DMS 273 treated with DMSO at 0.1 percent for 48 hours (cell line): Measurements from ENCODE around the gene DOCK3.
"Not testable (repeated sequence)": the region's sequence is repeated elsewhere in the genome, so short reads cannot be mapped to it uniquely, and the experiment has no call there.

Experiments used
- DNase-seq: peaks from one replicate; lab custom pipeline; 2025; lab: John Stamatoyannopoulos, UW

The DOCK3 gene

GRCh38 chr3:50650018-50650417 lies 24.7 kb upstream of the DOCK3 start:
- no peak for DNase-seq

DNA sequence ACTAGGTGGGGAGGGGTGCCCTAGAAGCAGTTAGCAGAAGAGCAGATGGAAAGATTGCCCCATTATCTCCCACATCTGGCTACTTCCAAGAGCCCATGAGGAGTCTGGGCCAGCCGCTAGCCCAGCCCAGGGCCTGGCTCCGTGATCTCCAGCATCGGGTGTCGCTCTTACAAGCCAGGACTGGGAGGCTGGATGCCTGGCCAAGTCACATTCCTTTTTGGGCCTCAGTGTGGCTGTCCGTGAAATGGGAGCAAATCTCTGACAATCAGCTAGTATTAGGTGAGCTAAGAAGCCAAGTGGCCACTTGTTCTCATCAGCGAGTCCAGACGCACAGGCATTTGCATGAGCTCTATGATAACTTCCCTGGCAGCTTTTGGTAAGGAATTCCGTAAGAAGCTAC lies 23.3 kb upstream of the DOCK3 start:
- no peak for DNase-seq

GRCh38 chr3:50651920-50652529 lies 22.7 kb upstream of the DOCK3 start:
- DNase-seq: no peak

GRCh38 chr3:50652709-50653108 lies 22.0 kb upstream of the DOCK3 start:
- DNase-seq: no peak

DNA sequence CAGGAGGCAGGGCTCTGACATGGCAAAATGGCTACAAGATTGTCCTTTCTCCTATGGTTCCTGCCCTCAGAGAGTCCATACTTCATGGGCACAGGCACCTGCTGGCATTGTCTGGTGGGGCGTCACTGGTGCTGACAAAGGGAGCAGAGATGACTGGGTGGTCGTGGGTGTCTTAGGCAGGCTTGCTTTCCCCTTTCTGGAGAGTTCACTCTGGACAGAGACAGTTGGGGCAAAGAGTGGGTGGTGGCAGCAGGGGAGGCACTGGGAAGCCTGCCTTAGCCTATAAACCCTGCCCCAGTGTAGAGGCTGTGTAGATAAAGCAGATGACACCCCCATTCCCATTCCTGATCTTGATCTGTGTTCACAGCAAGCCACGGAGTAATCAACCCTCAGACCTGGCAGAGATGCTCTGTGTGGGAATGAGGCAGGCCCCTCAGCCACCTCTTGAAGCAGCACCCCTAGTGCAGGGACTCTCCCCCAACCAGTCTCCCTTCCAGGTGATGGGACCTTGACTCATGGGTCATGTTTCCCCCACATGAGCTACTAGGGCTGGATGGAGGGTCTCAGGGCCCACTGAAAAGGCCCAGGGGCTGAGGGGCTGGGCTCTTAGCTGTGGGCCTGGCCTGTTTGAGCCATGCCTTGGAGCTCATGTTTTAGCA lies 20.7 kb upstream of the DOCK3 start:
- DNase-seq: no peak

DNA sequence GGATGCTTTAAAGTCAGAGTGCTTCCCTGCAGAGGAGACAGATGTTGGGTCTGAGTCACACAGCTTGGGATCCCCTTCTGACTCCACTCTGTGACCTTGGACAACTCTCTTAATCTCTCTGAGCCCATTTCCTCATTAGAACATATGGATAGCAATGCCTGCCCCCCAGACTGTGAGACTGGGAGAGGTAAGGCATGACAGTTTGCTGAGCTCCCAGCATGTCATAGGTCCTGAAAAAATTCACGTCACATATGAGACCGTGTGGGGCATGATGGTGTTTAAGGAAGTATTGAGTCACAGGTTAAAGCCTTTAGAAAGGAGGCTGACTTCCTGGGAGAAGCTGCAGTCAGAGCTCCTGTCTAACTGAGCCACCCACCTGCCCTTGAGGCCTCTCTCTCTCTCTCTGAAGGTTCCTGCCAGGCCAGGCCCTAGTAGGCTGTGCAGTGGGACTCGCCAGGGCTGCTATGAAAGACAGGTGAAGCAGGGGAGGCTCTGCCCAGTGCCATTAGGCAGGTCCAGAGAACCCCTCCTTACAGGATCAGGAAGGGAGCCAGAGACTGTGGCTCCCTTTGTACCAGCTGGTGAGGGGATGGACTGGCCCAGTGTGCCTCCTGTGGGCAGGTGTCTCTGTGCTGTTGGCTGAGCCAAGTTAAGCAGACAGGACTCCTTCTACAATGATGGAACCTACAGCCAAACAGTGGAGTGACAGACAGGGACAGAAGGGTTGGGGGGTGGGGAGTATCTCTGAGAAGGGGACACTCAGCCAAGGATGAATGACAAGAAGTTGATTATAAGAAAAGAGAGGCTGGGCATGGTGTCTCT lies 19.5 kb upstream of the DOCK3 start:
- no peak for DNase-seq

DNA sequence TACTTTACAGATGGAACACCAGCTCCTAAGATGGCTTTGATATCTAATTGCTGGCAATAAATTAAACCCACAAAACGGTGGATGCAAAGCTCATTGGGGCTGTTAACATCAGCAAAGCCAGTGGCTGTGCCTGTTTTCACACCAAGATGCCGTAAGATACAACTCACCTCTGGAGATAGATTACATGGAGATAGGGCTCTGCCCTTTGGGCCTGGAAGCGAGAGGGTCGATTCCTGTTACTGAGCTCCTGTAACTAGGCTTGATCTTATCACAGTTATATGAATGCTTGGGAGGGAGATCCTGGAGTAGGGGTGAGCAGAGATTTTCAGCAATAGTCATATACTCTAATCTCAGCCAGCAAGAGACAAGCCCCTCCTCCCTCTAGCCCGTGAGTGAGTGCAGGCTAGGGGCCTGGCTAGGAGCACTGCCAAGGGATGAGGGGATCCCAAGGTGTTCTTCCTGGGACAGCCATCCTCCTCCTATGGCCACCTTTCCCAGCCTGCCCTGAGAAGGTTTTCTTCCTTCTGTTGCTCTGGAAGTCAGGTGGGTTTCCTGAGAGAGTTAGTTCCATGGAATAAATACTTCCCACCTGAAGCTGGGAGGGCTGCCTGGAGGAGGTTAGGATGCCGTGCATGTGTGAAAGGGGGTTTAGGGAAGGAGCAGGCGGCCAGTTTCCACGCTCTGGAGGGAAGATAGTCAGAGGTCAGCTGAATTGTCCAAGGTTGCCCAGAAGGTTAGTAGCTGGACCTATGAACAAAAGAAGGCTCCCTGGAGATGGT lies 18.1 kb upstream of the DOCK3 start:
- no peak for DNase-seq

DNA sequence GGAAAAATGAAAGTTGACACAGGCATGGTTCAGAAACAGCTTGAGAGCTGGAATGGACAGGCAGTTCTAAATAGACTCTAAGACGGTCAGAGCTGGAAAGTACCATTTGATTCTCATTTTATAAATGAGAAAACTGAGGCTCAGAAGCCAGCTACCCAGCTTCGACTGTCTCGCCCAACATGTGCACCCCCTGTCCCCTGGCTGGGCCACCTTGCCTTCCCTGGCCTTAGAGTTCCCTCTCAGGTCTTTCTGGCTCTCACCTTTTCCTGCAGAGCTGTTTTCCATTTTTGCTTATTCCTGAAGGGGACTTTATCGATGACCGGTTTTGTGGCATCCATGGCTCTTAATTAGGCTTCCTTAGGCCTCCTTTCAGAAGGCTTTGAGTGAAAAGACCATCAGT lies 17.3 kb upstream of the DOCK3 start:
- no peak for DNase-seq

- DNase-seq: no peak
These were observed 16.9 kb upstream of the DOCK3 start for GRCh38 chr3:50657816-50658215.

GRCh38 chr3:50658416-50658815 lies 16.3 kb upstream of the DOCK3 start:
- DNase-seq: no peak

DNA sequence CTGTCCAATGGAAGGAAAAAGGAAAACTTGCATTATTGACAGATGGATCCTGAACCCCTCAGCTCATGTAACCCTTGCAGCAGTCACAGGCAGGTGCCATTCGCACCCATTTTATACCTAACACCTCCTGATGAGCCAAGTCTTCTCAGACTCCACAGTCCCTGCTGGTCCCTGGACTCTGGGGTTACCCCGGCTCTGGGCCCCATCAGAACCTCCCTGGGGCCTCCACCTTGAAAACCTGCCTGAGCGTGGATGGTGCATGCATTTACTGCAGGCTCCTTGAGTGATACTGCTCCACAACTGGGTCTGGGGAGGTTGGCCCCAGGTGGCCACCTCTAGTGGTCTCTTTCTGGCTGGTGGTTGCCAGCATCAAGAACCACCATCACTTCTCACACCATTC lies 15.9 kb upstream of the DOCK3 start:
- DNase-seq: no peak

- no peak for DNase-seq
These were observed 14.3 kb upstream of the DOCK3 start for GRCh38 chr3:50660386-50660785.

DNA sequence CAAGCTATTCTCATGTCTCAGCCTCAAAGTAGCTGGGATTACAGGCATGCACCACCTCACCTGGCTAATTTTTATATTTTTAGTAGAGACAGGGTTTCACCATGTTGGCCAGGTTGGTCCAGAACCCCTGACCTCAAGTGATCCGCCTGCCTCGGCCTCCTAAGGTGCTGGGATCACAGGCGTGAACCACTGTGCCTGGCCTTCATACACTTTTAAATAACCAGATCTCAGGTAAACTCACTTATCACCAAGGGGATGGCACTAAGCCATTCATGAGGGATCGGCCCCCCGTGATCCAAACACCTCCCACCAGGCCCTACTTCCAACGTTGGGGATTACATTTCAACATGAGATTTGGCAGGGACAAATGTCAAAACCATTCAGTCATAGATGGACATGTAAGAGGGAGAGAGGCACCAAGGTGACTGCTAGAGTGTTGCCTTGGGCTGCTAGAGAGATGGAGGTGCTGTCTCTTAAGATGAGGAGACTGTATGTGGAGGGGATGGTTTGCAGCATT lies 13.3 kb upstream of the DOCK3 start:
- DNase-seq: no peak

GRCh38 chr3:50662408-50662807 lies 12.3 kb upstream of the DOCK3 start:
- DNase-seq: no peak

- no peak for DNase-seq
These were observed 9.5 kb upstream of the DOCK3 start for GRCh38 chr3:50665081-50665840.

- not testable (repeated sequence) for DNase-seq
These were observed 8.9 kb upstream of the DOCK3 start for GRCh38 chr3:50665841-50666115.

- no peak for DNase-seq
These were observed 7.9 kb upstream of the DOCK3 start for GRCh38 chr3:50666837-50667236.

DNA sequence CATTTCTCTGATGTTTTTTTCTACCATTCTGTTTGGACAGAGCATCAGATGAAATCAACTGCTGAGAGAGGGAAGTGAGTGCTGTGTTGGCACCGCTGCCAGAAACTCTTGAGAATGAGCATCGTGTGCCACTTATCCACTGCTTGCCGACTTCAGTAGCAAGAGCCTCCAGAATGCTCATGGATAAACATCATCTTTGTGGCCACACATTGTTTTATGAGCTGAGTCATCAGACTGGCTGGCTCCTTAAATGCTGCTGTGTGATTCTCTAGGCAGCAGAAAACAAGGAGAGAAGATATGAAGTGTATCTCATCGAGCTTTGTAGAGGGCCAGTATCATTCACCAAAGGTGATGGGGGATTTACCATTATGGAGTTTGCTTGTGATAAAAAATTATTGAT lies 3.4 kb upstream of the DOCK3 start:
- no peak for DNase-seq

- no peak for DNase-seq
These were observed 2.1 kb upstream of the DOCK3 start for GRCh38 chr3:50672656-50673055.

DNA sequence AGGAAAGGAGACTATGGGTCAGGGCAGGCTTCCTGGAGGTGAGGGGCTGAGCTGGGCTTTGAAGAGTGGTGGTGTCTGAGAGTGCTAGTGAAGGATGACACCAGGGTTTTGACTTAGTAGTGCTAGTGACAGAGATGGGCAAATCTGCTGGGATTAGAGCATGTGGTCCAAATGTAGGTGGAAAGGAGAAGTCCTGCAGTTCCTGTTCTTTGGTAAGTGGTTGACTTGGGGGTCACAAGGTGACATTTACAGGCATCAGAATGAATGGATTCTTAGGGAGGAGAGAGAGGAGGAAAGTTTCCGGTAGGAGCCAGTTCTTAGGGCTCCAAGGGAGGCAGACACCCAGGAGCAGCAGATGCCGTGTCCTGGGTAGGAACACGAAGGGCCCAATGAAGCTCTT lies 796 bp upstream of the DOCK3 start:
- DNase-seq: no peak

DNA sequence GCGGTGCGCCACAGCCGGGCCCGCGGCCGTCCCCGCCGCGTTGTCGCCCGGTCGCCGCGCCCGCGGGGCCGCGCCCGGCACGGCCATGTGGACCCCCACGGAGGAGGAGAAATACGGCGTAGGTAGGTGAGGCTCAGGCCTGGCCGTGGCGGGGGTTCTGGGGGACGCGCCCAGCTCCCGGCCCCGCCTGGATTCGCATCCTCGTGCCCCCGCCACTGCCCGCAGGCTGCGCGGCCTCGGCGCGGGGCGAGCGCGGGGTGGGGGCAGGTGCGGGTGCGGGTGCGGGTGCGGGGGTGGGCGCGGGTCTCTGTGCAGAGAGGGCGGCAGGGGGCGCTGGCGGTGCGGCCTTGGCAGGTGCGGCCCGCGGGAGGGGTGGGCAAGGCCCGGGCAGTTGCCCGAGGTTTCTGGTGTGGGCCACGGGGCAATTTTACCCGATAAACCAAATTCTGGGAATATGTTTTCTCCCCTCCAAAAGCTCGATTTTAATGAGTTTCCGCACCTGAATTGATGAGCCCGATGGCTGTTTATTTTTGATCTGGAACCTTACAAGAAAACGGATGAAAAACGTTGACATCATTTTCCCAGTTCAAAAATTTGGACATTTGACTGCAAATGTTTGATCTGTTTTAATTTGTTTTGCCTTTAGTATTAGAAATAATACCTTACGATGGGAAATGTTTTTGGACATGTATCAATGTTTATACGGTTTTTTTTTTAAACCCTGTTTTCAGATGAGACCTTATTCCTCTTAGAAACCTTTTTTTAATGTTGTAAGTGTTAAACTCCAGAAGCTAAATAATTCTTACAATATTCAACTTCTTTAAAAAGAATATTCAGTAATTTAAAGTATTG lies 678 bp downstream of the DOCK3 start:
- no peak for DNase-seq
